Ishikawa (cell line): ENCODE results near the gene UAP1L1.

ENCODE experiments used
- CEBPB ChIP-seq: IDR thresholded peaks from 2 replicates; pipeline ENCODE4 v1.6.1; 2012
- CREB1 ChIP-seq: IDR thresholded peaks from 2 replicates; pipeline ENCODE4 v1.6.1; 2012; ENCODE audit warnings: low read depth
- EGR1 ChIP-seq: IDR thresholded peaks from 2 replicates; pipeline ENCODE4 v1.6.1; 2012
- EP300 ChIP-seq: IDR thresholded peaks from 2 replicates; pipeline ENCODE4 v1.6.1; 2012; ENCODE audit warnings: borderline replicate concordance
- FOXM1 ChIP-seq: IDR thresholded peaks from 2 replicates; pipeline ENCODE4 v1.6.1; 2012; ENCODE audit warnings: low read depth, borderline replicate concordance
- NFIC ChIP-seq: IDR thresholded peaks from 2 replicates; pipeline ENCODE4 v1.6.1; 2012
- RAD21 ChIP-seq: IDR thresholded peaks from 2 replicates; pipeline ENCODE4 v1.6.1; 2012; ENCODE audit warnings: low read depth
- TAF1 ChIP-seq: IDR thresholded peaks from 2 replicates; pipeline ENCODE4 v1.6.1; 2012; ENCODE audit warnings: low read depth, mild to moderate bottlenecking
- TCF12 ChIP-seq: IDR thresholded peaks from 2 replicates; pipeline ENCODE4 v1.6.1; 2012; ENCODE audit warnings: low read depth
- TEAD4 ChIP-seq: IDR thresholded peaks from 2 replicates; pipeline ENCODE4 v1.6.1; 2012
- USF1 ChIP-seq: IDR thresholded peaks from 2 replicates; pipeline ENCODE4 v1.6.1; 2012
- YY1 ChIP-seq: IDR thresholded peaks from 2 replicates; pipeline ENCODE4 v1.6.1; 2012; ENCODE audit warnings: low read depth
- ZBTB7A ChIP-seq: IDR thresholded peaks from 2 replicates; pipeline ENCODE4 v1.6.1; 2012; ENCODE audit warnings: low read depth
- TF ChIP-seq, protein P1 (sequence below): IDR thresholded peaks from 2 replicates; pipeline ENCODE4 v1.6.1; 2012
- TF ChIP-seq, protein P2 (sequence below): IDR thresholded peaks from 2 replicates; pipeline ENCODE4 v1.6.1; 2012; ENCODE audit warnings: low read depth, mild to moderate bottlenecking

Gene UAP1L1

DNA sequence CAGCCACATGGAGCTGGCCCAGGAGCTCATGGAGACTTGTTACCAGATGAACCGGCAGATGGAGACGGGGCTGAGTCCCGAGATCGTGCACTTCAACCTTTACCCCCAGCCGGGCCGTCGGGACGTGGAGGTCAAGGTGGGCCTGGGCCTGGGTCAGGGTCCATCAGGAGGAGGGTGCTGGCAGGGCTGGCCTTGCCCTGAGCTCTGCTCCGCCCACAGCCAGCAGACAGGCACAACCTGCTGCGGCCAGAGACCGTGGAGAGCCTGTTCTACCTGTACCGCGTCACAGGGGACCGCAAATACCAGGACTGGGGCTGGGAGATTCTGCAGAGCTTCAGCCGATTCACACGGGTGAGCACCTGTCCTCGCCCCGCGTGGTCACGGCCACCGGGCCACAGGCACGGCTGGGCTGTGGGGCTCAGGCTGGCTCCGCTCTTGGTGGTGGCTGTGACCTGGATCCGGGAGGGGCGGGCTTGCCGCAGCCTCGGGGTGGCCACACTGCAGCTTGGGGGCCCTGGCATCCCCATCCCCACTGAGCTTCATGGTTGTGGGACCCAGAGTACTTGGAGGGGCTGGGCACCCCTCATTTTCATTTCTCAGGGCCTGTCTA, 30.1 kb downstream of the UAP1L1 start:
- no peak for TF ChIP-seq TCF12
- no peak for TF ChIP-seq EGR1
- TF ChIP-seq CREB1 = no peak
- no peak for TF ChIP-seq TAF1
- TF ChIP-seq CEBPB = no peak
- TF ChIP-seq, protein P1, sequence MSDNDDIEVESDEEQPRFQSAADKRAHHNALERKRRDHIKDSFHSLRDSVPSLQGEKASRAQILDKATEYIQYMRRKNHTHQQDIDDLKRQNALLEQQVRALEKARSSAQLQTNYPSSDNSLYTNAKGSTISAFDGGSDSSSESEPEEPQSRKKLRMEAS = no peak
- no peak for TF ChIP-seq NFIC
- TF ChIP-seq TEAD4 = no peak
- no peak for TF ChIP-seq YY1
- TF ChIP-seq EP300 = no peak
- TF ChIP-seq FOXM1 = no peak
- TF ChIP-seq ZBTB7A = no peak

DNA sequence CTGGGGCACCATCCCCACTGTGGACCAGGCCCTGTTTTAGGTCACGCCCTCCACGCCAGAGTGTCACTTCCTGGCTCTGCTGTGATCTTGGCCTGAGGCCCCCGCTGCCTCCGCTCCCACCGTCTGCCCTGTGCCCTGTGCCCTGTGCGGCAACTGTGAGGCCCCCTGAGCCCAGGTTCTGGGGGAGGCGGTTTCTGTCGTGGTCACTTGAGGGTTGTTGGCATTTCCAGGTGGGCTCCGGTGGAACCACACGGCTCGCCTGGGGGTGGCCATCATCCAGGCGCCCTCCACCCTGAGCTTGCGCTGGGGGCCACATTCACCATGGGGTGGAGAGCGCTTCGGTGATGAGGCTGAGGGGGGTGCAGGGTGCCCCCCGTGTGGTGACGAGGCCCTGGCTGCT, 30.7 kb downstream of the UAP1L1 start:
- TF ChIP-seq NFIC (no peak), EGR1 (no peak), FOXM1 (no peak), USF1 (no peak), CREB1 (no peak), EP300 (no peak), YY1 (no peak), CEBPB (no peak), TCF12 (no peak), ZBTB7A (no peak), TAF1 (no peak), RAD21 (no peak), TEAD4 (no peak)
- TF ChIP-seq, protein P2, sequence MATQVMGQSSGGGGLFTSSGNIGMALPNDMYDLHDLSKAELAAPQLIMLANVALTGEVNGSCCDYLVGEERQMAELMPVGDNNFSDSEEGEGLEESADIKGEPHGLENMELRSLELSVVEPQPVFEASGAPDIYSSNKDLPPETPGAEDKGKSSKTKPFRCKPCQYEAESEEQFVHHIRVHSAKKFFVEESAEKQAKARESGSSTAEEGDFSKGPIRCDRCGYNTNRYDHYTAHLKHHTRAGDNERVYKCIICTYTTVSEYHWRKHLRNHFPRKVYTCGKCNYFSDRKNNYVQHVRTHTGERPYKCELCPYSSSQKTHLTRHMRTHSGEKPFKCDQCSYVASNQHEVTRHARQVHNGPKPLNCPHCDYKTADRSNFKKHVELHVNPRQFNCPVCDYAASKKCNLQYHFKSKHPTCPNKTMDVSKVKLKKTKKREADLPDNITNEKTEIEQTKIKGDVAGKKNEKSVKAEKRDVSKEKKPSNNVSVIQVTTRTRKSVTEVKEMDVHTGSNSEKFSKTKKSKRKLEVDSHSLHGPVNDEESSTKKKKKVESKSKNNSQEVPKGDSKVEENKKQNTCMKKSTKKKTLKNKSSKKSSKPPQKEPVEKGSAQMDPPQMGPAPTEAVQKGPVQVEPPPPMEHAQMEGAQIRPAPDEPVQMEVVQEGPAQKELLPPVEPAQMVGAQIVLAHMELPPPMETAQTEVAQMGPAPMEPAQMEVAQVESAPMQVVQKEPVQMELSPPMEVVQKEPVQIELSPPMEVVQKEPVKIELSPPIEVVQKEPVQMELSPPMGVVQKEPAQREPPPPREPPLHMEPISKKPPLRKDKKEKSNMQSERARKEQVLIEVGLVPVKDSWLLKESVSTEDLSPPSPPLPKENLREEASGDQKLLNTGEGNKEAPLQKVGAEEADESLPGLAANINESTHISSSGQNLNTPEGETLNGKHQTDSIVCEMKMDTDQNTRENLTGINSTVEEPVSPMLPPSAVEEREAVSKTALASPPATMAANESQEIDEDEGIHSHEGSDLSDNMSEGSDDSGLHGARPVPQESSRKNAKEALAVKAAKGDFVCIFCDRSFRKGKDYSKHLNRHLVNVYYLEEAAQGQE = no peak
- TF ChIP-seq, protein P1 = no peak

DNA sequence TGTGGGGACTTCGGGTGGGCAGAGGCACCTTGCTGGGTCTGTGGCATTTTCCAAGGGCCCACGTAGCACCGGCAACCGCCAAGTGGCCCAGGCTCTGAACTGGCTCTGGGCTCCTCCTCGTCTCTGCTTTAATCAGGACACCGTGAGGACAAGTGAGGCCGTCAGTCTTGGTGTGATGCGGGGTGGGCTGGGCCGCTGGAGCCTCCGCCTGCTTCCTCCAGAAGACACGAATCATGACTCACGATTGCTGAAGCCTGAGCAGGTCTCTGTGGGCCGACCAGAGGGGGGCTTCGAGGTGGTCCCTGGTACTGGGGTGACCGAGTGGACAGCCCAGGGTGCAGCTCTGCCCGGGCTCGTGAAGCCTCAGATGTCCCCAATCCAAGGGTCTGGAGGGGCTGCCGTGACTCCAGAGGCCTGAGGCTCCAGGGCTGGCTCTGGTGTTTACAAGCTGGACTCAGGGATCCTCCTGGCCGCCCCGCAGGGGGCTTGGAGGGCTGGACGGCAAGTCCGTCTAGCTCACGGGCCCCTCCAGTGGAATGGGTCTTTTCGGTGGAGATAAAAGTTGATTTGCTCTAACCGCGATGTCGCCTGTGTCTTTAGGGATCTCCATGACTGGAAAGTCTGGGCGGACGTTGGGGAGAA, 31.4 kb downstream of the UAP1L1 start:
- TF ChIP-seq FOXM1 (no peak), TEAD4 (no peak), ZBTB7A (no peak), NFIC (no peak), TCF12 (no peak), YY1 (no peak), RAD21 (no peak), CREB1 (no peak), CEBPB (no peak), TAF1 (no peak), USF1 (no peak), EP300 (no peak), EGR1 (no peak)
- TF ChIP-seq, protein P2 = no peak
- TF ChIP-seq, protein P1 = no peak

DNA sequence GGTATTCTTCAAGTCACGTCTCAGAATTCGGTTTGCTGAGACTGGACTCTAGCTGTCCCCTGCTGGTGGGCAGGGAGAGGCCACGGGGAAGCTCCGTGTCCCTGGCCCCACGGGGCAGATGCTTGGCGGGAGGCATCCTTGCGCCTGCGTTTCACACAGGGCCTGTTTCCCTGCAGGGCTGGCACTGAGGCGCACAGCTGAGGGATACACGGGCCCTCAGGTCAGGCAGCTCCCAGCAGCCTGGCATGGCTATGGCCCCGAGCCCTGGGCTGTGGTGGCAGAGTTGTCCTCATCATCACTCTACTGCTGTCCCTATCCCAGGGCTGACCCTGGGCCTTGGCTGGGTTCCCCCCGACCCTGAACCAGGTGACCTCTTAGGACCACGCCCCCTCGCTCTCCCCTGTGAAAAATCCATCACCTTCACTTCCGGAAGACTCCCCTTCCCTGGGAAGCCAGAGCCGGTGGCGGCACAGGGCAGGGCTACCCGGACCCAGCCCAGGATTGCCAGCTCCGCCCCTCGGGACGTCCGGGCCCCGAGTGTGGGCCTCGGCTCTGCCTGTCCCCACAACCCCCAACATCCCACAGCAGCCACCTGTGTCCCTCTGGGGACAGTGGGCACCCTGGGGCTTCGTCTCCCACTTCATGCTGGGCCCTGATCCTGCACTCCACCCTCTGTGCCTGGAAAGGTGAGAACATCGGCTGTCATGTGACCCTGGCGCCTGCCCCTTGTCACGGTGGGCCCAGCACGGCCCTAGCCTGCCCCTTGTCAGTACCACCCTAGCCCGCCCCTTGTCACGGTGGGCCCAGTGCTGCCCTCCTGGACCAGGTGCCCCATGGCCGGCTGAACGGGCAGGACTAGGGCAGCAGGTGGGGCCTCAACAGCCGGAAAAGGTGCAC, 32.2 kb downstream of the UAP1L1 start:
- no peak for TF ChIP-seq EP300
- TF ChIP-seq NFIC = no peak
- TF ChIP-seq, protein P1 = no peak
